CD4-positive, alpha-beta T cell (primary cell): Measurements from ENCODE around the gene C15orf61. TPM values are rescaled to one million over a fixed set of nuclear protein-coding genes. Genes with fewer than 3 reads are reported as not detected.

Source experiments
- ATAC-seq: fragments of 200-7000 bp; cut with Tn5 transposase; one replicate; pipeline ENCODE4 v1.10.0; 2022; ENCODE audit warnings: mild to moderate bottlenecking; ENCODE audit not compliant: poor library complexity
- CTCF ChIA-PET: fragments of 350-600 bp; sonication (Branson Sonifier 250); formaldehyde crosslinking; loops from one replicate; lab custom pipeline; 2021; ENCODE audit warnings: antibody characterized with exemption, inconsistent platforms; lab: Charles Lee
- POLR2A ChIA-PET: fragments of 350-600 bp; sonication (Branson Sonifier 250); formaldehyde crosslinking; loops from one replicate; lab custom pipeline; 2021; ENCODE audit warnings: antibody characterized with exemption, inconsistent platforms; lab: Charles Lee
- DNase-seq, 14 experiments: peaks; one replicate each; pipeline ENCODE4 v3.0.0-alpha.2; 2013 to 2020; ENCODE audit warnings: mixed read lengths in 2 of 14
- H3K27ac ChIP-seq, 2 donors: one replicate each; pipeline versions ENCODE4 v1.5.1 to v1.7.0; 2013; ENCODE audit warnings: low read length in 2 of 2, low read depth in 1 of 2, mild to moderate bottlenecking in 1 of 2
- H3K27me3 ChIP-seq, 2 experiments: 1 replicate in 1 of 2; 2 replicates in 1 of 2; pipeline versions ENCODE4 v1.6.1 to v1.7.0; 2013; ENCODE audit warnings: low read length in 2 of 2, control low read depth in 1 of 2, mild to moderate bottlenecking in 1 of 2, moderate library complexity in 1 of 2; ENCODE audit not compliant: insufficient read depth in 2 of 2, control insufficient read depth in 1 of 2
- H3K36me3 ChIP-seq: one replicate; pipeline ENCODE4 v1.6.1; 2013; ENCODE audit warnings: low read length, control low read depth; ENCODE audit not compliant: insufficient read depth
- H3K4me1 ChIP-seq: one replicate; pipeline ENCODE4 v1.6.1; 2013; ENCODE audit warnings: low read length, control low read depth; ENCODE audit not compliant: insufficient read depth
- H3K4me3 ChIP-seq: one replicate; pipeline ENCODE4 v1.5.1; 2013; ENCODE audit warnings: mild to moderate bottlenecking, low read length, moderate library complexity
- H3K9me3 ChIP-seq, 2 experiments: 1 replicate in 1 of 2; 2 replicates in 1 of 2; pipeline versions ENCODE4 v1.6.1 to v1.7.0; 2013; ENCODE audit warnings: low read length in 2 of 2, mild to moderate bottlenecking in 2 of 2, control low read depth in 1 of 2, moderate library complexity in 1 of 2; ENCODE audit not compliant: control insufficient read depth in 1 of 2, insufficient read depth in 1 of 2
- H3K27ac Mint-ChIP-seq: one replicate; pipeline ENCODE4 v1.8.0; 2020; ENCODE audit warnings: mixed read lengths
- H3K27me3 Mint-ChIP-seq: one replicate; pipeline ENCODE4 v1.8.0; 2021; ENCODE audit warnings: mixed read lengths
- H3K36me3 Mint-ChIP-seq: one replicate; pipeline ENCODE4 v1.8.0; 2021; ENCODE audit warnings: low read depth, mixed read lengths
- H3K4me1 Mint-ChIP-seq: one replicate; pipeline ENCODE4 v1.8.0; 2021; ENCODE audit warnings: low read depth, mixed read lengths
- H3K4me3 Mint-ChIP-seq: one replicate; pipeline ENCODE4 v1.8.0; 2020; ENCODE audit warnings: mild to moderate bottlenecking, mixed read lengths
- H3K9me3 Mint-ChIP-seq: one replicate; pipeline ENCODE4 v1.8.0; 2020; ENCODE audit warnings: mixed read lengths
- CTCF ChIP-seq: fragments of 200-600 bp; IDR thresholded peaks from one replicate; pipeline ENCODE4 v1.8.0; 2022; ENCODE audit warnings: antibody characterized with exemption, mild to moderate bottlenecking
- intact Hi-C, 2 experiments: fragments of 100-400 bp; cut with DNase I in 1 of 2; cut with micrococcal nuclease in 1 of 2; formaldehyde crosslinking; loops; one replicate each; pipeline versions ENCODE4 v1.15.1 to v1.9.0; 2023 to 2025; cut with DNase I, micrococcal nuclease
- total RNA-seq, 174 experiments: library from RNA in 2 of 174; stranded (reverse) in 2 of 174; gene quantifications; one replicate each; pipeline ENCODE4 v1.2.3 and lab custom pipeline; 2021 to 2026

C15orf61 gene
- total RNA-seq, 2 experiments from 2014 or later: 11.3 to 12.0 TPM

DNA sequence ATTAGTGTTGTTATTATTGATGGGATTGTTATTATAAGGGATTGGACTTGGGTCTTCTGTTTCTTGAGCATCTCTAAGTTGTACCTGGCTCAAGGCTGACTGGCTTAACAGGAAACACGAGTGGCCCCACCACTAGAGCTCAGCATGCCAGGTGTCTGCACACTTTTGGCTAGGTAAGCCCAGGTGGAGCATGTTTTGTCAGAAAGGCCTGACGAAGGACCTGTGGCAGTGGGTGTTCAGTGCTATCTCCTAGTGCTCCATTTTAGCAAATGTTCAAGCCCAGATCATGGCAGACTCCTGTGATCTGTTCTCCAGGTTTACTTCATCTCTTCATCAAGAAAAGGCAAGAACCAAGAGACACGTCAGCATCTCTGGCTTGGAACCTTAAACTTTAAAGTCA lies 24.9 kb downstream of the C15orf61 start:
- Histone ChIP-seq H3K27ac (no peak overlapping the region), H3K9me3 (no peaks in the 10 kb centered on the region), H3K4me3 (no peak overlapping the region), H3K36me3 (peaks cover 12% of the 10 kb centered on the region), H3K27me3 (no peaks in the 10 kb centered on the region), H3K4me1 (peaks cover 14% of the 10 kb centered on the region)
- ATAC-seq (no peak), DNase-seq (no peak)
- TF ChIP-seq CTCF: no peak
- Mint-ChIP-seq H3K9me3 (no peaks in the 10 kb centered on the region), H3K4me1 (peaks cover 65% of the 10 kb centered on the region), H3K27me3 (no peaks in the 10 kb centered on the region), H3K4me3 (no peak overlapping the region), H3K36me3 (peaks cover 48% of the 10 kb centered on the region), H3K27ac (no peak overlapping the region)
- intact Hi-C loops: loop anchor here (5.0 to 10.0 kb wide), 3 partner anchors 34 to 291 kb away; partner anchors contain the start of genes AAGAB (in 1 of the 2) and IQCH (in 1 of the 2)
- POLR2A ChIA-PET: interaction anchor here (1.0 to 1.5 kb wide), 2 partner anchors 24 to 25 kb away, joined by 3 read pairs; no protein-coding TSS in a partner anchor
- CTCF ChIA-PET: no interaction called here

DNA sequence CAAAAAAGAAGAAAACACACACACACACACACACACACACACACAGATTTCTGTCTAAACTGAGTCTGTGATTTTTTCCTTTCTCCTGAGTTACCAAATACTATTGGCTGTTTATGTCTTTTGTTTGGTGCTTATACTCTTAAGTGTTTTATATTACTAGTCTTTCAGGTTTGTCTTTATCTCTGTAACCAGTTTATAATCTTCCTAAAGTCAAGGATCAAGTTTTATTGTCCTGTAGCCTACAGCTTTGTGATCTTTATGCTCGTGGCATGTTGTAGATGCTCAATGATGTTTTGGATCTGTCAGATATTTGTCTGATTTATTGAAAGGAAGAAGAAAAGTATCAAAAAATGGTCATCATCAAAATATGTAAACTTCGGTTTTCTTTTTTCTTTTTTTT lies 26.1 kb downstream of the C15orf61 start:
- intact Hi-C loops: loop anchor here (5.0 to 10.0 kb wide), 3 partner anchors 35 to 292 kb away; partner anchors contain the start of genes AAGAB (in 1 of the 2) and IQCH (in 1 of the 2)
- Histone ChIP-seq H3K36me3 (peaks cover 19% of the 10 kb centered on the region), H3K4me1 (peaks cover 14% of the 10 kb centered on the region), H3K27ac (no peak overlapping the region), H3K4me3 (no peak overlapping the region), H3K27me3 (no peaks in the 10 kb centered on the region), H3K9me3 (no peaks in the 10 kb centered on the region)
- Mint-ChIP-seq H3K4me3 (no peak overlapping the region), H3K27me3 (no peaks in the 10 kb centered on the region), H3K4me1 (peaks cover 54% of the 10 kb centered on the region), H3K36me3 (peaks cover 46% of the 10 kb centered on the region), H3K9me3 (no peaks in the 10 kb centered on the region), H3K27ac (no peak overlapping the region)
- no peak for TF ChIP-seq CTCF
- ChIA-PET CTCF (no interaction called here), POLR2A (interaction anchor here (1.0 to 1.5 kb wide), 2 partner anchors 25 to 27 kb away, joined by 3 read pairs; no protein-coding TSS in a partner anchor)
- ATAC-seq (no peak), DNase-seq (no peak)

DNA sequence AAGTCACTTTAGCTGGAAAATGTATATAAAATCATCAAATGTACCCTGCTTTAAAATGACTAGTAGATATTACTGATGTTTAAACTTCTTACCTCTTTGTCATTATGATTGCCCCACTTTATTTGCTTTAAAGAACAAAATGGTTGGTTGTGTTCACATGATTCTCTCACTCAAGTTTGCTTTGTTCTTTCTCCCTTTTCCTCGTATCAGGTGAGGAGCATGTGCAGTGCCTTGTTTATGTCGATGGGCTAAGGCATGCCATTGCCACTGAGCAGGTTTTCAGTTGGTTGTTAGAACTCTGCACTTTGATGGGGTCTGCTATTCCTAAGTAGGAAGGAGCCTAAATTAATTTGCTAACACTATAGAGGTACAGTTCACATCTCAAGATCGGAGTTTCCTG lies 26.9 kb downstream of the C15orf61 start:
- intact Hi-C loops: loop anchor here (5.0 to 10.0 kb wide), 3 partner anchors 36 to 293 kb away; partner anchors contain the start of genes AAGAB (in 1 of the 2) and IQCH (in 1 of the 2)
- Mint-ChIP-seq H3K9me3 (no peaks in the 10 kb centered on the region), H3K4me1 (peaks cover 52% of the 10 kb centered on the region), H3K36me3 (peaks cover 48% of the 10 kb centered on the region), H3K27ac (no peak overlapping the region), H3K27me3 (no peaks in the 10 kb centered on the region), H3K4me3 (no peak overlapping the region)
- ATAC-seq (no peak), DNase-seq (no peak)
- Histone ChIP-seq H3K27ac (no peak overlapping the region), H3K4me3 (no peak overlapping the region), H3K27me3 (no peaks in the 10 kb centered on the region), H3K36me3 (peaks cover 19% of the 10 kb centered on the region), H3K9me3 (no peaks in the 10 kb centered on the region), H3K4me1 (peaks cover 12% of the 10 kb centered on the region)
- ChIA-PET POLR2A (no interaction called here), CTCF (no interaction called here)
- TF ChIP-seq CTCF: no peak
